Uterus (tissue), 4 donors: ENCODE measurements around the gene RPL29. TPM values are rescaled to one million over a fixed set of nuclear protein-coding genes. Genes with fewer than 3 reads are reported as not detected.

Experiments
- DNase-seq, 2 donors: peaks; one replicate each; pipeline ENCODE4 v3.0.0-alpha.2; 2019 to 2020
- H3K27ac ChIP-seq, 2 donors: fragments of 200-600 bp; sonication (generic); 1 replicate in 1 of 2; 2 replicates in 1 of 2; pipeline ENCODE4 v1.5.1; 2016 to 2018
- H3K27me3 ChIP-seq, 2 donors: fragments of 200-600 bp; sonication (generic); one replicate each; pipeline ENCODE4 v1.5.1; 2018 to 2019; ENCODE audit warnings: control low read depth in 1 of 2
- H3K36me3 ChIP-seq, 2 donors: fragments of 200-600 bp; sonication (generic); one replicate each; pipeline ENCODE4 v1.5.1; 2019; ENCODE audit warnings: control low read depth in 1 of 2
- H3K4me1 ChIP-seq, 2 donors: fragments of 200-600 bp; sonication (generic); one replicate each; pipeline ENCODE4 v1.5.1; 2018 to 2019; ENCODE audit warnings: control low read depth in 1 of 2
- H3K4me3 ChIP-seq, 2 donors: fragments of 200-600 bp; sonication (generic); 1 replicate in 1 of 2; 2 replicates in 1 of 2; pipeline ENCODE4 v1.5.1; 2018 to 2019; ENCODE audit warnings: mild to moderate bottlenecking in 1 of 2
- H3K9me3 ChIP-seq, 2 donors: fragments of 200-600 bp; sonication (generic); one replicate each; pipeline ENCODE4 v1.5.1; 2019; ENCODE audit warnings: control low read depth in 1 of 2
- POLR2A ChIP-seq, 2 donors: fragments of 450-650 bp; IDR thresholded peaks; one replicate each; pipeline ENCODE4 v1.6.1; 2016; ENCODE audit warnings: antibody characterized with exemption in 2 of 2, mild to moderate bottlenecking in 1 of 2, moderate library complexity in 1 of 2
- intact Hi-C: fragments of 100-400 bp; cut with DNase I; formaldehyde crosslinking; loops from one replicate; pipeline ENCODE4 v1.15.1; 2023; ENCODE audit warnings: low total_unique reads
- small RNA-seq: library from RNA; depleted of rRNA; stranded (forward); fragments of <200 nt; gene quantifications from one replicate; pipeline ENCODE3, GENCODE V24; 2016
- total RNA-seq, 4 donors: library from RNA; depleted of rRNA in 3 of 4; stranded (reverse); fragments of >200 nt in 3 of 4; gene quantifications; one replicate each; pipeline versions ENCODE4 v1.1.0 to v1.2.4, GENCODE V29; 2014 to 2023
- TF ChIP-seq, protein P1 (sequence below), 4 experiments: fragments of 200-600 bp in 2 of 4; fragments of 450-650 bp in 2 of 4; sonication (generic) in 2 of 4; IDR thresholded peaks; one replicate each; pipeline ENCODE4 v1.5.1; 2016 to 2019; ENCODE audit warnings: antibody characterized with exemption in 4 of 4, mild to moderate bottlenecking in 2 of 4, moderate library complexity in 1 of 4
- donor health status: DM: yes; HTN: yes; CAD: no.

Gene RPL29
- total RNA-seq, 4 donors from 2014 or later, result 696 to 2,362 (median 1,238) TPM

DNA sequence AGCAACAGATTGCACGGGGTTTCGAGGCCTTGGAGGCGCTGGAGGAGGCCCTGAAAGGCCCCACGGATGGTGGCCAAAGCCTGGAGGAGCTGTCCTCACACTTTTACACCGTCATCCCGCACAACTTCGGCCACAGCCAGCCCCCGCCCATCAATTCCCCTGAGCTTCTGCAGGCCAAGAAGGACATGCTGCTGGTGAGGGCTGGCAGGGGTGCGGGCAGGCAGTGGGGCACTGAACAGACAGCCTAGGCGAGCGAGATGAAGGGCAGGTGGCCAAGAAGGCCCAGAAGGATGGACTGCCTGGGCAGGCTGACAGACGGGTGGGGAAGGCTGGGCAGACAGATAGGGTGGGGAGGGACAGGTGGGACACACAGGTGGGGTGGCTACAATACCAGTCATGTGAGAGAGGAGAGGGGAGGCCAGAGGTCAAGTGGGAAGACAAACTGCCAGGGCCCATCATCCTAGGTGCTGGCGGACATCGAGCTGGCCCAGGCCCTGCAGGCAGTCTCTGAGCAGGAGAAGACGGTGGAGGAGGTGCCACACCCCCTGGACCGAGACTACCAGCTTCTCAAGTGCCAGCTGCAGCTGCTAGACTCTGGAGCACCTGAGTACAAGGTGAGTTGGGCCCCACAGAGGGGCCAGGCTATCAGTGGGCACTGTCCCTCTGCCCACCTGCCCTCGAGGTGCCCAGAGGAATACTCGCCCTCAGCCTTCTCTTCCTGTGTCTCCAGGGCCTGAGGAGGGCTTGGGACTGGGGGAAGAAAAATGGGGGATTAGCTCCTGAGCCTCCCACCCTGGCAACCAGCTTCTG is 50.5 kb downstream of the RPL29 start:
- intact Hi-C loops, result no loop called here
- H3K27ac ChIP-seq, result no peak overlapping the region
- TF ChIP-seq, protein P1, sequence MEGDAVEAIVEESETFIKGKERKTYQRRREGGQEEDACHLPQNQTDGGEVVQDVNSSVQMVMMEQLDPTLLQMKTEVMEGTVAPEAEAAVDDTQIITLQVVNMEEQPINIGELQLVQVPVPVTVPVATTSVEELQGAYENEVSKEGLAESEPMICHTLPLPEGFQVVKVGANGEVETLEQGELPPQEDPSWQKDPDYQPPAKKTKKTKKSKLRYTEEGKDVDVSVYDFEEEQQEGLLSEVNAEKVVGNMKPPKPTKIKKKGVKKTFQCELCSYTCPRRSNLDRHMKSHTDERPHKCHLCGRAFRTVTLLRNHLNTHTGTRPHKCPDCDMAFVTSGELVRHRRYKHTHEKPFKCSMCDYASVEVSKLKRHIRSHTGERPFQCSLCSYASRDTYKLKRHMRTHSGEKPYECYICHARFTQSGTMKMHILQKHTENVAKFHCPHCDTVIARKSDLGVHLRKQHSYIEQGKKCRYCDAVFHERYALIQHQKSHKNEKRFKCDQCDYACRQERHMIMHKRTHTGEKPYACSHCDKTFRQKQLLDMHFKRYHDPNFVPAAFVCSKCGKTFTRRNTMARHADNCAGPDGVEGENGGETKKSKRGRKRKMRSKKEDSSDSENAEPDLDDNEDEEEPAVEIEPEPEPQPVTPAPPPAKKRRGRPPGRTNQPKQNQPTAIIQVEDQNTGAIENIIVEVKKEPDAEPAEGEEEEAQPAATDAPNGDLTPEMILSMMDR (IDR thresholded peaks at IDR 0.05), result no peak
- TF ChIP-seq POLR2A (IDR thresholded peaks at IDR 0.05), result no peak
- H3K4me3 ChIP-seq, result no peak overlapping the region
- H3K4me1 ChIP-seq, result peaks cover 0 to 6% of the 10 kb centered on the region in 2 donors
- no peaks in the 10 kb centered on the region for H3K27me3 ChIP-seq
- DNase-seq, result no peak
- no peaks in the 10 kb centered on the region for H3K9me3 ChIP-seq
- no peaks in the 10 kb centered on the region for H3K36me3 ChIP-seq

DNA sequence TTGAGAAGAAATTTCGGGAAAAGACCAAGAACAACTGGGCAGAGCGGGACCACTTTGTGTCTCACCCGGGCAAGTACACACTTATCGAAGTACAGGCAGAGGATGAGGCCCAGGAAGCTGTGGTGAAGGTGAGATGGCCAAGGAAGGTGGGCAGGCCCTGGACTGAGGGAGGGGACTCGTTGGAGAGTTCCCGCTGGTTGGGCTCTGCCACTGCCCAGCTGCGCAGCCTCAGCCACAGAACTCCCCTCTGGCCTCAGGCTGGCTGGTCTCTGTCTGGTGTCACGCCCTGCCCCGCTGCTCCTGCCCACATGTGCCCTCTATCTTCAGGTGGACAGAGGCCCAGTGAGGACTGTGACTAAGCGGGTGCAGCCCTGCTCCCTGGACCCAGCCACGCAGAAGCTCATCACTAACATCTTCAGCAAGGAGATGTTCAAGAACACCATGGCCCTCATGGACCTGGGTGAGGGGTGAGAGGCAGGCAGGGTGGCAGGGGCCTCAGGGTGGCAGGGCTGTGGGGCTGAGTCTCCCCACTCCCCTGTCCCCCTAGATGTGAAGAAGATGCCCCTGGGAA is 51.2 kb downstream of the RPL29 start:
- no peak overlapping the region for H3K27ac ChIP-seq
- no peaks in the 10 kb centered on the region for H3K9me3 ChIP-seq
- intact Hi-C loops, result no loop called here
- TF ChIP-seq, protein P1 (IDR thresholded peaks at IDR 0.05), result no peak
- TF ChIP-seq POLR2A (IDR thresholded peaks at IDR 0.05), result no peak
- H3K4me1 ChIP-seq, result peaks cover 0 to 6% of the 10 kb centered on the region in 2 donors
- no peak overlapping the region for H3K4me3 ChIP-seq
- H3K27me3 ChIP-seq, result no peaks in the 10 kb centered on the region
- DNase-seq, result no peak
- H3K36me3 ChIP-seq, result no peaks in the 10 kb centered on the region

Small RNAs within 50 kb of the gene (small RNA-seq; reads per million reads assigned to genes)
- not detected for gene AC115284.1

Other genes starting within 250 kb of the RPL29 start
- gene IQCF6, start 216.7 kb downstream of the RPL29 start, total RNA-seq, result not detected
- gene IQCF2, start 134.3 kb downstream of the RPL29 start, total RNA-seq, result not detected
- gene IQCF5, start 120.3 kb downstream of the RPL29 start, total RNA-seq, result not detected
- gene IQCF1, start 92.5 kb downstream of the RPL29 start, total RNA-seq, result not detected
- 10 to 100 TPM in 2 of 4 donors, 1 to 10 TPM in 2; 4.4 to 20.5 (median 11.6) TPM for gene RRP9, start 54.0 kb downstream of the RPL29 start, total RNA-seq
- gene PARP3, start 53.5 kb downstream of the RPL29 start, total RNA-seq, result 10 to 100 TPM in 2 of 4 donors, 1 to 10 TPM in 2; 5.1 to 22.4 (median 11.4) TPM
- 1 to 10 TPM in 1 of 4 donors, under 1 TPM in 2, not detected in 1; 0.28 to 8.2 (median 0.34) TPM for gene GPR62, start 40.5 kb downstream of the RPL29 start, total RNA-seq
- gene PCBP4, start 28.4 kb downstream of the RPL29 start, total RNA-seq, result 100 to 1,000 TPM in 2 of 4 donors, 10 to 100 TPM in 2; 39.7 to 261 (median 159) TPM
- 10 to 100 TPM; 15.6 to 52.4 (median 39.6) TPM for gene ABHD14B, start 21.8 kb downstream of the RPL29 start, total RNA-seq
- 10 to 100 TPM in 2 of 4 donors, 1 to 10 TPM in 2; 1.8 to 16.6 (median 10.5) TPM for gene ABHD14A, start 20.8 kb downstream of the RPL29 start, total RNA-seq
- 10 to 100 TPM in 2 of 4 donors, 1 to 10 TPM in 1, not detected in 1; 1.3 to 19.0 (median 12.4) TPM for gene ACY1, start 12.4 kb downstream of the RPL29 start, total RNA-seq
- gene DUSP7, start 60.7 kb upstream of the RPL29 start, total RNA-seq, result 10 to 100 TPM in 3 of 4 donors, 1 to 10 TPM in 1; 5.6 to 39.1 (median 12.3) TPM
- 1 to 10 TPM in 3 of 4 donors, not detected in 1; 1.1 to 4.8 (median 4.7) TPM for gene POC1A, start 158.5 kb upstream of the RPL29 start, total RNA-seq
- 10 to 100 TPM in 3 of 4 donors, 1 to 10 TPM in 1; 4.9 to 56.2 (median 36.2) TPM for gene ALAS1, start 202.3 kb upstream of the RPL29 start, total RNA-seq
- gene TLR9, start 229.8 kb upstream of the RPL29 start, total RNA-seq, result 1 to 10 TPM in 1 of 4 donors, under 1 TPM in 1, not detected in 2; 0.14 to 1.5 TPM
- gene TWF2, start 243.3 kb upstream of the RPL29 start, total RNA-seq, result 100 to 1,000 TPM in 1 of 4 donors, 10 to 100 TPM in 3; 45.9 to 105 (median 50.2) TPM
- 10 to 100 TPM; 23.9 to 32.3 (median 31.5) TPM for gene PPM1M, start 249.9 kb upstream of the RPL29 start, total RNA-seq